Ecto neural progenitor cell (in vitro differentiated cells): Measurements from ENCODE around the gene NRDC.

Experiments
- DNase-seq: peaks from one replicate; pipeline ENCODE4 v3.0.0-alpha.2; 2018; ENCODE audit warnings: low spot score

NRDC gene

DNA sequence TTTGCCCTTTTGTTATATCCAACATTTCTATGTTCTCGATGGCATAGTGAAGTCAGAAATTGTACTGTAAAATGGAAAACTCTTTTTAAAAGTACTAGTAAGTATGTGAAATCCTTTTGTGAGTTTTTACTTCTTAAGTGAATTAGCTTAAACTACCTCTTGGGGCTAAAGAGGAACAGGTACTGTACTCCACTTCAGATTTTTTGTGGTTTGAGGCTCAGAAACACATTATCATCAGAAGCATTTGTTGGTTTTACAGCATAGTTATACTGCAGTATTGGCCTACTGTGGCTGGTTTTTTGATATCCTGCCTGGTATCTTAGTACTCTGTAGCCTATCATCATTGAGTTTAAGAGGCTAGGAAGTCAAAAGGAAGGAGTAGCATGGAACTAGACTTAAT lies 117.2 kb downstream of the NRDC start:
- DNase-seq, result no peak

DNA sequence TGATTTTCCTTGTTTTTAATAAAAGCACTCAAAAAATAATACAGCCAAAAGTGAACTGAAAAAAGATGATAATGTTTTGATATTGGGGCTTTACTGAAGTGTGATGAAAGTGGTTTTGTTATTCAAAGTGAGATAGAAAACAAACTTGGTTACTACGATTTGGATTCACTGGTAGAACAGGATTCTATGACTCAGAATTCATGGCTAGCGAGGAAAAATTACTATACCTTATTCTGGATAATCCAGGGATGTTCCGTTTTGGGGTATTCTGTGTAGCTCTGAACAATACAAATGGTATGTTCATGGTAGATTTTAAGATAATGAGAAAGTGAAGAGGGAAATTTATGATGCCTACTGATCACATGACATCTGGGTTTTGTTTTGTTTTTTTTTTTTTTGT lies 117.7 kb downstream of the NRDC start:
- DNase-seq, result no peak

DNA sequence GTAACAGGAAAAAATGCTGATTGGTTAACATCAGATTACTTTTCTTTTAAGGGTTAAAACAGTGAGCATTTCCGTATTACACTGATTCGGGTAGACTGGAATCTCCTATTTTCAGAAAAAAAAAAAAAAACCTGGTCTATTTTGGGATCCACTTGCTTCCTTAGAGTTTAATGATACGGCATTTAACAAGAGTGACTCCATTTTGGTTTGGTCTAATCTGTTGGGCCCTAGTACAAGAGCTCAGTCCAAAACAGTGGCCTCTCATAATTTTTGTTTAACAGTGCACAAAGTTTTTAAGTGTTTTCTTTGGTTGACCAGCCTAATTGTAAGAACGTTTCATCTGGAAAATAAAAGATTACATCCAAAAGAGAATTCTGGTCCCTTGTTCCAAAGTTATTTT lies 120.2 kb downstream of the NRDC start:
- DNase-seq, result no peak

DNA sequence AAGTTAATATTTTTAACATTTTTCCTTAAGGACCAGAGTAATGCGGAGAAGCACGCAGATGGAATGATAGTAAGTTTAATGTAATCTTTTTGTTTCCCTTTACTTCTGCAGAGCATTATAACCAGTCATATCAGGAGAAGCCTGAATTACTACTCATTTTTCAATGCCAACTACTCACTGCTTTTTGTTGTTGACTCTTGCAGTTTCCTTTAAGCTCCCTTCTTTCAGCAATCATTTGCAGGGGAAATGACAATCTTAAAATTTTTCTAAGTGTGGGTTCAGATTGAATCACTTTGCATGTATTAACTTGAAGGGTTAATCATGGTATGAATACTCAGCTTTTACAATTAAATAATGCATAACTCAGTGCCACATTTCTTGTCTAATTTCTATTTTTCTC lies 122.2 kb downstream of the NRDC start:
- DNase-seq, result no peak

DNA sequence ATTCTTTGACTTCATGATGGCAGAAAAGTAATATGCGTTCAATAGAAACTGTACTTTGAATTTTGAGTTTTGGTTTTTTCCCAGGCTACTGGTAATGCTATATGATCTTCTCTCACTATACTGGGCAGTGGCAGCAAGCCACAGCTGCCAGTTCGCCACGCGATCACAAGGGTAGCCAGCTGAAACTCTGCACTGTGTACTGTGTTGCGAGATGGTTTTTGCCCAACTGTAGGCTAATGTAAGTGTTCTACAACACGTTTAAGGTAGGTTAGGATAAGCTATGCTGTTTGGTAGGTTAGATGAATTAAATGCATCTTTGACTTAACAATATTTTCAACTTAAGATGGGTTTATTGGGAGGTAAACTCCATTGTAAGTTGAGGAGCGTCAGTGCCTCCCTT lies 123.1 kb downstream of the NRDC start:
- no peak for DNase-seq

DNA sequence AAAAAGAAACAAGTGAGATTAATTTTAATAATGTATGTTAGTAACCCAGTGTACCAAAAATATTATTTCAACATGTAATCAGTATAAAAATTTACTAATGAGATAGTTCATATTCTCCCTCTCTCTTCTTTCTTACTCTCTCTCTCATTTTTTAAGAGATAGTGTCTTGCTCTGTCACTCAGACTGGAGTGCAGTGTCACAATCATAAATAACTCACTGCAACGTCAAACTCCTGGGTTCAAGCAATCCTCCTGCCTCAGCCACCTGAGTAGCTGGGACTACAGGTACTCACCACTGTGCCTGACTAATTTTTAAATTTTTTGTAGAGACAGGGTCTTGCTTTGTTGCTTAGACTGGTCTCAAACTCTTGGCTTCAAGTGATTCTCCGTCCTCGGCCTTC lies 123.9 kb downstream of the NRDC start:
- DNase-seq, result no peak

DNA sequence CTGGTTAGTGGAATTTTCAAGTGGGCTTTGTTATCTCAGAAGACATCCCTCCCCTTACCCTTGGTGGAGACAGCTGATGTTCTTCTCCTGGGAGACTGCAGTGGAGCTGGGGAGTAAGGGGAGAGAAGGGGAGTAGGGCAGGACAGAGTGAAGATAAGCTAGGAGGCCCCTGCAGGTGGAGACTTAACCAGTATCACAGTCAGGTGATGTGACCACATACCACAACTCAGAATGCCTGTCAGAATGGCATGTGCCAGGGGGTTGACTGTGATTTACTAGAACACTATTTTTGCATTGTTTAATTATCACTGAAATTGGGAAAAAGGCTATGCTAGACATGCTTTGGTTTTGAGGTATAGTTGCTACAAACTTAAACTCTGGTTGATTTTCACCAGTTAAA lies 124.6 kb downstream of the NRDC start:
- no peak for DNase-seq

DNA sequence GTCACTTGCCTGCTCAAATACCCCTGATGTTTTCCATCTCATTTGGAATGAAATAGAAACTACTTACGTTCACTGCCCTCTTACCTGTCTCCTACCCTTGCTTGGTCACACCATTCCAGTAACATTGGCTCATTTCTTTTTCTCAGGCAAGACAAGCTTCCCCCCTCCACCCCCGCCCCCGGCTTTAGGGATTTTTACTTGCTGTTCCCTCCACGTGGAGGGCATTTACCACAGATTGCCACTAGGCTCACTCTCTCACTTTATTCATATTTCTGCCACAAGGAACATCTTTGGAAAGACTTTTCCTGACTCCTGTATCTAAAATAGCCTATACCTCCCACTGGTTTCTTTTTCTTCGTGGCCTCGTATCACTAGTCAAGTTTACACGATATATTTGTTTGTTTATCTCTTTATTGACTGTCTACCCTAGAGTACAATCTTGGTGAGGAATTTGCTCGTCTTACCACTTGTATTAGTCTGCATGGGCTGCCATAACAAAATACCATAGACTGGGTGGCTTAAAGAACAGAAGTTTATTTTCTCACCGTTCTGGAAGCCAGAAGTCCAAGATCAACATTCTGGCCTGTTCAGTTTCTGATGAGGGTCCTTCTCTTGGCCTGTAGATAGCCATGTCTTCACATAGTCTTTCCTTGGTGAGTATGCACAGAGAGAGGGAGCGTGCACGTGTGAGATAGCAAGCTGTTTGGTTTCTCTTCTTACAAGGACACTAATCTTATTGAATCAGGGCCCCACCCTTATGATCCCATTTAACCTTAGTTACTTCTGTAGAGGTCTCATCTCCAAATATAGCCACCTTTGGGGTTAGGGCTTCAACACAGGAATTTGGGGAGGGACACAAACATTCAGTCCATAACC lies 126.2 kb downstream of the NRDC start:
- DNase-seq, result no peak

DNA sequence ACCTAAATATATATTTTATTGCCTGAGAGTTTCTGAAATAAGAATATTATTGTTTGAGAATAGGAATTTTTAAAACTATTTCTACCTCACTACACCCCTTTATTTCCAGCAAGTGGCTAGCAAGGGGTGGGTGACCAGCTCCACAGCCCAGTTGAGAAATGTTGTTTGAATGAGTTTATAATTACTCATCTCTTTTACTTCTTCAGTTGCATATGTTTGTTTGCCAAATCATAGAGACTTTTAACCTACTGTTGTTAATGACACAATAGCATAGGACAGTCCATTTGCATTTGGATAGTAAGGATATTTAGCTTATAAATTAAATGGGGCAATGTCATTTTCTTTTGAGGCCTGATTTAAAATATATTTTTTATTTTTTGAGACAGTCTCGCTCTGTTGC lies 127.8 kb downstream of the NRDC start:
- DNase-seq, result no peak

DNA sequence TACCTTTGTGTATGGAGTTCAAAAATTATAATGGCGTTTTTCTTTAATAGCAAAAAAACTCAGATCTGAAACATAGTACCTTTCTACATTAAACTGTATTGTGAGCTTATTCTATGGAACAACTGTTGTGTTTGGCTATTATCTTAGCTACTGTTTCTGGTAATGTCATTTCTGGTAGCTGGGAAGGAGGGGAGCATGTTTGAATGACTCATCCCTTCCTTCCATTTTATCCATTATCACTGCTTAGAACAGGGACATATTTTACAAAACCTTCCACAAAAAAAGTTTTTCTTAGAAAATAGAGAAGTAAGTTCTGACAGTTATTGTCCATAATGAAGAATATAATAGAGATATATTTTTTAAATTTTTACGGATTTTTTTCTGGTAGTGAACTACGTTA lies 128.3 kb downstream of the NRDC start:
- DNase-seq, result no peak

DNA sequence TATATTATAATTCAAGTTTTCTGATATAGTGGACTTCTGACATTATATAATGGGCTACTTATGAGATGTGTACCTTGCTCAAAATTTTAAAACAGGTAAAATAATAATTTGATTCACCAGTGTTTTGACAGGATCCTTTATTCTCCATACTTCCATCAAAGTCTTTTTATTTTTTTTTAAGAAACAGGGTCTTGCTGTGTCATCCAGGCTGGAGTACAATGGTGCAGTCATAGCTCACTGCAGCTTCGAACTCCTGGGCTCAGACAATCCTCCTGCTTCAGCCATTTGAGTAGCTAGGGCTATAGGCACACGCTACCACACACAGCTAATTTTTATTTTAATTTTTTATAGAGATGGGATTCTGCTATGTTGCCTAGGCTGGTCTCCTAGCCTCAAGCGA lies 129.4 kb downstream of the NRDC start:
- no peak for DNase-seq

DNA sequence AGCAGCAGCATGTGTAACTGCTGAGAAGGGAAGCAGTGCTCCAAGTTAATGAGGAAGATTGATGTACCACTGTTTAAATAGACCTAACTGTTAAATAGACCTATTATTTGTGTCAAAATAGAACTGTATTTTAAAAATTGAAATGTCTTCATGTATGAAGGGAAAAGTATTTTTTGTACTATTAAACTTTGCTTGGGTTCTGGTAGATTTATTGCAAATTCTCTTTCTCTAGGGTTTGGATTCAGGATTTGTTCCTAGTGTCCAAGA lies 133.3 kb downstream of the NRDC start:
- DNase-seq, result no peak

DNA sequence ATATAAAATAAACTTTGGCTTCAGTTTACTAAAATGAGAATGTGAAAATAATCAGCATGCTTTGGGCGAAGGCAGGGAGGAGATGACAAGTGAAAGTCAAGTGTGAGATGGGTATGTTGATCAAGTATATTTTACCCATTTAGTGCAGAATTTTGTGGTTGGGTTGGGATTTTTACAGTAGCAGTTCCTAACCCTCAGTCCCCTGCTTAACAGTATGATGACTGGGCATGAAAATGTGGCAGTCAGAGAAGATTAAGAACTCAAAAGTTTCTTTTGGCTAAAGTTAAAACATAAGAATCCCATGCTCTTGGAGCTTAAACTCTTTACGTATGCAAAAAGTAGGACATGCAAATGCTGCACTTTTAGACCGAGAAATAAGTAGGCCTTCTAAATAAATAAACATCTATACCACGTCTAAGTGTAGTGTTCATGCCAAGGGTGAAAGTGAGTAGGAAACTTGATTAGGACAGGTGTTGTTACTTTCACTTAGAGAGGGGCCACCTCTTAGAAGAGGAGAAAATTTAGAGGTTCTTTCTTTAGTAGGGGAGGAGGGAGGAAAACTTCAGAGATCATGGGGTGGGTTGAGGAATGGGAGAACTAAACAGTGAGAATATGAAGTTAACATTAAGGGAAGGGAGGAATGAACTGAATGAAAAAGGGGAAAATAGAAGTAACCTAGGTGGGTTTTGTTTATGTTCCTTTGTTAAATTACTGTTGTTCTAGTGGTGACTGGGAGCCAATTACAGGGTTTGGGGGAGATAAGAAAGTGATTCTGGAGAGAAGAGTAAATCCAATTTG lies 133.8 kb downstream of the NRDC start:
- DNase-seq, result no peak

DNA sequence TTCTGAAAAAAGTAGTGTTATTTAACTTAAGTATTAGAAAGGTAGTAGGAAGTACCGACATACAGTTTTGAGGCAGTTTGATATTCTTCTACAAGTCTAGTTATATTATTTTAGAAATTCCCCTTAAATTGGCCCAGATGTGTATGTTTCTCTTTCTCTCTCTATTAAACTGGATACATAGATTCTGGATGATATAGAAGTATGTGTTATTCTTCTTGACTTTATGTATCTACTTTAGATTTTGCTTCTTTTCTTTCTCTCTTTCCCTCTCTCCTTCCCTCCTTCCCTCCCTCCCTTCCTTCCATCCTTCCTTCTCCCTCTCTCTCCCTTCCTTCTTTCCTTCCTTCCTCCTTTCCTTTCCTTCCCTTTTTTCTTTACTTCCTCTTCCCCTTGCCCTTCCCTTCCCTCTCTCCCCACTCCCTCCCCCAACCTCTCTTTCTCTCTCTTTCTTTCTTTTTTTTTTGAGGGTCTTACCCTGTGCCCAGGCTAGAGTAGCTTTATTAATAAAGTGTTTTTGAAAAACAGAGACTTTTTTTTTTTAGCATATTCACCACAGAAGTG lies 137.3 kb downstream of the NRDC start:
- no peak for DNase-seq

DNA sequence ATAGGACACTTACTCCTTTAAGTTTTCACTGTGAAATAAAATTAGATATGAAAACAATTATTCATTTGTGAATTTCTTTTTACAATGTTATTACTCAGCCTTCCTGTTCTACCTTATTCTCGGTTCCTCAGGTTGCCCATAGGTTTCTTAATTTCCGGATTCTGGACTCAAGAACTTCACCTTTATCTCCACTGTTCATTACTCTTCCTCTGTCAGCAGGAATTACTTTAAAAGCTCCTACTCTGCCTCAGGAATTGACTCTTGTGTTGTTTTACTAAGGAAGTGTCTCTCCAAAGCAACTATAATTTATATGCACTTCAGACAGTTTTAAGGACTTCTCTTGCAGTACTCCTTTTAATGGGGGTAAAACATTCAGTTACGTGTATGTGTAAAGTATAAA lies 137.9 kb downstream of the NRDC start:
- DNase-seq, result no peak
